H9 (cell line): ENCODE results near the gene TMEM236. TPM values are rescaled to one million over a fixed set of nuclear protein-coding genes. Genes with fewer than 3 reads are reported as not detected.

Source experiments
- DNase-seq: peaks from one replicate; pipeline ENCODE4 v3.0.0-alpha.2; 2017
- H2AFZ ChIP-seq: one replicate; pipeline ENCODE4 v1.6.1; 2013; ENCODE audit warnings: mild to moderate bottlenecking, low read length, control low read depth, moderate library complexity
- H2AK5ac ChIP-seq: 2 replicates; pipeline ENCODE4 v1.6.1; 2013; ENCODE audit warnings: low read length, control low read depth, mixed read lengths; ENCODE audit not compliant: insufficient read length
- H2BK120ac ChIP-seq: one replicate; pipeline ENCODE4 v1.6.1; 2013; ENCODE audit warnings: low read depth, mild to moderate bottlenecking, low read length, control low read depth, inconsistent platforms; ENCODE audit not compliant: poor library complexity, severe bottlenecking
- H2BK12ac ChIP-seq: 2 replicates; pipeline ENCODE4 v1.6.1; 2013; ENCODE audit warnings: low read length, control low read depth, mixed read lengths, low read depth; ENCODE audit not compliant: insufficient read length
- H2BK15ac ChIP-seq: 2 replicates; pipeline ENCODE4 v1.6.1; 2013; ENCODE audit warnings: low read depth, low read length, control low read depth
- H2BK20ac ChIP-seq: one replicate; pipeline ENCODE4 v1.6.1; 2013; ENCODE audit warnings: low read depth, mild to moderate bottlenecking, low read length, control low read depth, inconsistent platforms; ENCODE audit not compliant: poor library complexity, severe bottlenecking
- H2BK5ac ChIP-seq: 2 replicates; pipeline ENCODE4 v1.6.1; 2013; ENCODE audit warnings: low read length, control low read depth, mixed read lengths; ENCODE audit not compliant: insufficient read length
- H3K14ac ChIP-seq: 2 replicates; pipeline ENCODE4 v1.6.1; 2013; ENCODE audit warnings: low read length, control low read depth; ENCODE audit not compliant: insufficient read depth
- H3K18ac ChIP-seq: 2 replicates; pipeline ENCODE4 v1.6.1; 2013; ENCODE audit warnings: low read depth, mild to moderate bottlenecking, mixed read lengths, low read length, control low read depth; ENCODE audit not compliant: insufficient read length
- H3K23ac ChIP-seq: 2 replicates; pipeline ENCODE4 v1.6.1; 2013; ENCODE audit warnings: low read length, control low read depth, mixed read lengths, low read depth; ENCODE audit not compliant: insufficient read length
- H3K23me2 ChIP-seq: 2 replicates; pipeline ENCODE4 v1.6.1; 2013; ENCODE audit warnings: low read depth, mild to moderate bottlenecking, mixed read lengths, low read length, control low read depth; ENCODE audit not compliant: insufficient read length, poor library complexity, severe bottlenecking
- H3K27ac ChIP-seq: 2 replicates; pipeline ENCODE4 v1.5.1; 2013; ENCODE audit warnings: low read length, control low read depth, mixed read lengths, low read depth; ENCODE audit not compliant: insufficient read length
- H3K27me3 ChIP-seq: 2 replicates; pipeline ENCODE4 v1.6.1; 2013; ENCODE audit warnings: low read length, control low read depth, inconsistent platforms; ENCODE audit not compliant: insufficient read depth
- H3K4ac ChIP-seq: 2 replicates; pipeline ENCODE4 v1.6.1; 2013; ENCODE audit warnings: low read depth, mild to moderate bottlenecking, control low read depth, inconsistent platforms, low read length, moderate library complexity
- H3K4me1 ChIP-seq: 2 replicates; pipeline ENCODE4 v1.6.1; 2013; ENCODE audit warnings: low read length, control low read depth, inconsistent platforms; ENCODE audit not compliant: insufficient read depth
- H3K4me2 ChIP-seq: 2 replicates; pipeline ENCODE4 v1.6.1; 2013; ENCODE audit warnings: low read length, control low read depth, mixed read lengths; ENCODE audit not compliant: insufficient read length, insufficient read depth
- H3K56ac ChIP-seq: 2 replicates; pipeline ENCODE4 v1.6.1; 2013; ENCODE audit warnings: low read depth, mild to moderate bottlenecking, mixed read lengths, low read length, control low read depth; ENCODE audit not compliant: insufficient read length
- H3K79me1 ChIP-seq: 2 replicates; pipeline ENCODE4 v1.6.1; 2013; ENCODE audit warnings: low read depth, mild to moderate bottlenecking, moderate library complexity, low read length, control low read depth, inconsistent platforms; ENCODE audit not compliant: insufficient read depth, poor library complexity, severe bottlenecking
- H3K79me2 ChIP-seq: 2 replicates; pipeline ENCODE4 v1.6.1; 2013; ENCODE audit warnings: low read length, control low read depth, inconsistent platforms; ENCODE audit not compliant: insufficient read depth
- H3K9ac ChIP-seq: 2 replicates; pipeline ENCODE4 v1.6.1; 2013; ENCODE audit warnings: low read length, control low read depth, mixed read lengths; ENCODE audit not compliant: insufficient read length; ENCODE audit errors: extremely low read depth
- H3K9me3 ChIP-seq: one replicate; pipeline ENCODE4 v1.6.1; 2013; ENCODE audit warnings: low read depth, low read length, inconsistent platforms; ENCODE audit not compliant: control insufficient read depth
- H3T11ph ChIP-seq: one replicate; pipeline ENCODE4 v1.6.1; 2013; ENCODE audit warnings: mild to moderate bottlenecking, low read length, control low read depth, inconsistent platforms
- H4K20me1 ChIP-seq: one replicate; pipeline ENCODE4 v1.6.1; 2013; ENCODE audit not compliant: control insufficient read depth, insufficient read length, insufficient read depth
- H4K5ac ChIP-seq: 2 replicates; pipeline ENCODE4 v1.6.1; 2013; ENCODE audit warnings: low read depth, mild to moderate bottlenecking, mixed read lengths, low read length, control low read depth; ENCODE audit not compliant: insufficient read length
- H4K8ac ChIP-seq: replicated peaks from 2 replicates; pipeline ENCODE4 v1.6.1; 2013; ENCODE audit warnings: low read length, control low read depth, mixed read lengths, low read depth; ENCODE audit not compliant: insufficient read length
- H4K91ac ChIP-seq: 2 replicates; pipeline ENCODE4 v1.6.1; 2013; ENCODE audit warnings: low read depth, mild to moderate bottlenecking, moderate library complexity, mixed read lengths, low read length, control low read depth; ENCODE audit not compliant: insufficient read length
- H3K27ac Mint-ChIP-seq, 3 experiments: 2 replicates in 2 of 3; 3 replicates in 1 of 3; pipeline ENCODE4 v1.8.0; 2020 to 2021; ENCODE audit warnings: mixed read lengths in 3 of 3, mild to moderate bottlenecking in 1 of 3, moderate library complexity in 1 of 3
- H3K27me3 Mint-ChIP-seq: 2 replicates; pipeline ENCODE4 v1.8.0; 2021; ENCODE audit warnings: low read depth, mild to moderate bottlenecking, moderate library complexity, mixed read lengths
- H3K36me3 Mint-ChIP-seq, 3 experiments: 2 replicates in 2 of 3; 3 replicates in 1 of 3; pipeline ENCODE4 v1.8.0; 2020 to 2021; ENCODE audit warnings: low read depth in 3 of 3, mixed read lengths in 3 of 3; ENCODE audit not compliant: insufficient read depth in 1 of 3
- H3K4me1 Mint-ChIP-seq, 2 experiments: 2 replicates each; pipeline ENCODE4 v1.8.0; 2020; ENCODE audit warnings: mixed read lengths in 2 of 2
- H3K4me3 Mint-ChIP-seq, 2 experiments: 2 replicates in 1 of 2; 3 replicates in 1 of 2; pipeline ENCODE4 v1.8.0; 2020 to 2021; ENCODE audit warnings: mild to moderate bottlenecking in 2 of 2, mixed read lengths in 2 of 2, moderate library complexity in 1 of 2
- H3K9me3 Mint-ChIP-seq, 2 experiments: 2 replicates in 1 of 2; 3 replicates in 1 of 2; pipeline ENCODE4 v1.8.0; 2020; ENCODE audit warnings: mild to moderate bottlenecking in 2 of 2, mixed read lengths in 2 of 2, moderate library complexity in 1 of 2
- WGBS: extraction: QIAGEN DNeasy Blood & Tissue Kit; methylation state at CpG from one replicate; pipeline ENCODE4 v1.1.7; 2013; ENCODE audit warnings: missing lambda C conversion rate, low lambda C conversion rate, mixed read lengths; ENCODE audit not compliant: insufficient read length; ENCODE audit errors: extremely low coverage; 5-methylcytosine and 5-hydroxymethylcytosine counted together
- total RNA-seq: library from RNA; stranded (reverse); gene quantifications from 2 replicates; pipeline ENCODE4 v1.2.1, GENCODE V29; 2021
- TF ChIP-seq, protein P1 (sequence below): fragments of 200-600 bp; sonication (generic); conservative IDR thresholded peaks from 3 replicates; pipeline ENCODE4 v1.8.0; 2021; ENCODE audit warnings: antibody characterized with exemption, mild to moderate bottlenecking

Gene TMEM236
- total RNA-seq, 1 experiment from 2014 or later: not detected

DNA sequence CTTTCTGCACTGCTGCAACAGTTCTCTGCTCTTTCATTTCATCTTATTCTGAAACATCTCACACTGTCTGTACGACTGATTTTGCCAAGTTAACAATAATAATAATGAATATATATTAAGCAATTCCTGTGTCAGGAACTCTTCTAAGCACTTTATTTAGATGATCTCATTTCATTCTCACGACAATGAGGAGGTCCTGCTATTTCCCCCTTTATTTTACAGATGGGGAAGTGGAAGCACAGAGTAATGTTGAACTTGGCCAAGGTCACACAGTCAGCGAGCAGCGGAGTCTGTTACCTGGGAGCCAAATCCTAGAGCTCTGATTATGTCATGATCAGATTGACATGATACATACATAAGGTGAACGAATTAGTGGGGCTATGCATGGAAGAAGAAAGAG lies 63.0 kb downstream of the TMEM236 start:
- no peak overlapping the region for H2AK5ac ChIP-seq
- no peaks in the 10 kb centered on the region for H4K20me1 ChIP-seq
- H3K27ac ChIP-seq: no peak overlapping the region
- no peak overlapping the region for H3T11ph ChIP-seq
- H2BK5ac ChIP-seq: no peak overlapping the region
- Mint-ChIP-seq H3K4me3 (no peak overlapping the region), H3K27ac (no peak overlapping the region), H3K27me3 (no peaks in the 10 kb centered on the region), H3K9me3 (no peaks in the 10 kb centered on the region; a peak in 1 of 5 replicates), H3K4me1 (no peaks in the 10 kb centered on the region), H3K36me3 (no peaks in the 10 kb centered on the region)
- TF ChIP-seq, protein P1, sequence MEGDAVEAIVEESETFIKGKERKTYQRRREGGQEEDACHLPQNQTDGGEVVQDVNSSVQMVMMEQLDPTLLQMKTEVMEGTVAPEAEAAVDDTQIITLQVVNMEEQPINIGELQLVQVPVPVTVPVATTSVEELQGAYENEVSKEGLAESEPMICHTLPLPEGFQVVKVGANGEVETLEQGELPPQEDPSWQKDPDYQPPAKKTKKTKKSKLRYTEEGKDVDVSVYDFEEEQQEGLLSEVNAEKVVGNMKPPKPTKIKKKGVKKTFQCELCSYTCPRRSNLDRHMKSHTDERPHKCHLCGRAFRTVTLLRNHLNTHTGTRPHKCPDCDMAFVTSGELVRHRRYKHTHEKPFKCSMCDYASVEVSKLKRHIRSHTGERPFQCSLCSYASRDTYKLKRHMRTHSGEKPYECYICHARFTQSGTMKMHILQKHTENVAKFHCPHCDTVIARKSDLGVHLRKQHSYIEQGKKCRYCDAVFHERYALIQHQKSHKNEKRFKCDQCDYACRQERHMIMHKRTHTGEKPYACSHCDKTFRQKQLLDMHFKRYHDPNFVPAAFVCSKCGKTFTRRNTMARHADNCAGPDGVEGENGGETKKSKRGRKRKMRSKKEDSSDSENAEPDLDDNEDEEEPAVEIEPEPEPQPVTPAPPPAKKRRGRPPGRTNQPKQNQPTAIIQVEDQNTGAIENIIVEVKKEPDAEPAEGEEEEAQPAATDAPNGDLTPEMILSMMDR: no peak
- no peaks in the 10 kb centered on the region; the same call in 1 of the 2 replicates for H3K4me1 ChIP-seq
- no peak overlapping the region for H2BK120ac ChIP-seq
- H3K18ac ChIP-seq: no peak overlapping the region
- no peak overlapping the region for H3K14ac ChIP-seq
- no peak overlapping the region for H2AFZ ChIP-seq
- H4K8ac ChIP-seq: no peak overlapping the region
- whole genome bisulfite sequencing: no CpG with 5 or more reads among the region's 5 CpGs
- H3K56ac ChIP-seq: no peak overlapping the region
- H3K9me3 ChIP-seq: no peaks in the 10 kb centered on the region
- no peaks in the 10 kb centered on the region for H3K79me2 ChIP-seq
- no peak overlapping the region for H3K4ac ChIP-seq
- no peak overlapping the region for H3K9ac ChIP-seq
- H3K4me2 ChIP-seq: no peak overlapping the region
- no peak overlapping the region for H4K5ac ChIP-seq
- no peak overlapping the region for H3K23ac ChIP-seq
- H3K79me1 ChIP-seq: no peaks in the 10 kb centered on the region
- H2BK12ac ChIP-seq: no peak overlapping the region
- no peak overlapping the region for H2BK15ac ChIP-seq
- H3K27me3 ChIP-seq: no peaks in the 10 kb centered on the region
- H3K23me2 ChIP-seq: no peaks in the 10 kb centered on the region
- DNase-seq: no peak
- no peak overlapping the region for H2BK20ac ChIP-seq
- H4K91ac ChIP-seq: no peak overlapping the region
